ENCODE data around the gene SENP3.

Gene SENP3

GRCh38 chr17:7577327-7578199 is 15.8 kb downstream of the SENP3 start:
- DNase-seq (ENCODE audit: low read depth, low spot score): no peak

- DNase-seq (ENCODE audit: low read depth, low spot score): peak; percentile 50
These were observed 17.5 kb downstream of the SENP3 start, which contains the start of gene CD68 for GRCh38 chr17:7579001-7579833. CD68 (plus strand) TSS chr17:7579638; CDS start chr17:7579678, 40 bp downstream.

- DNase-seq (ENCODE audit: low read depth, low spot score): no peak
These were observed 18.3 kb downstream of the SENP3 start for GRCh38 chr17:7579834-7580603.

GRCh38 chr17:7580604-7581575 is 19.2 kb downstream of the SENP3 start:
- DNase-seq (ENCODE audit: low read depth, low spot score): no peak

- no peak for DNase-seq (ENCODE audit: low read depth, low spot score)
These were observed 20.9 kb downstream of the SENP3 start for GRCh38 chr17:7582396-7583252.

GRCh38 chr17:7583253-7584109 is 21.8 kb downstream of the SENP3 start, which contains the start of gene MPDU1:
MPDU1 (plus strand) TSS chr17:7583852; CDS start chr17:7583863, 11 bp downstream.
- peak; percentile 84 for DNase-seq (ENCODE audit: low read depth, low spot score)

GRCh38 chr17:7586673-7587419 is 25.1 kb downstream of the SENP3 start:
- no peak for DNase-seq (ENCODE audit: low read depth, low spot score)

GRCh38 chr17:7587420-7588151 is 25.9 kb downstream of the SENP3 start:
- no peak for DNase-seq (ENCODE audit: low read depth, low spot score)

- DNase-seq (ENCODE audit: low read depth, low spot score): no peak
These were observed 27.0 kb downstream of the SENP3 start for GRCh38 chr17:7588553-7589203.

- no peak for DNase-seq (ENCODE audit: low read depth, low spot score)
These were observed 27.6 kb downstream of the SENP3 start for GRCh38 chr17:7589204-7589868.

- DNase-seq (ENCODE audit: low read depth, low spot score): no peak
These were observed 28.4 kb downstream of the SENP3 start, which contains the start of gene SOX15 for GRCh38 chr17:7589891-7590691. SOX15 (minus strand) TSS chr17:7590094; CDS start chr17:7589676, 418 bp downstream.

GRCh38 chr17:7590743-7591142 is 29.0 kb downstream of the SENP3 start:
- DNase-seq (ENCODE audit: low read depth, low spot score): no peak

GRCh38 chr17:7591596-7591995 is 29.9 kb downstream of the SENP3 start:
- DNase-seq (ENCODE audit: low read depth, low spot score): no peak

- DNase-seq (ENCODE audit: low read depth, low spot score): no peak
These were observed 30.8 kb downstream of the SENP3 start for GRCh38 chr17:7592422-7593021.

- no peak for DNase-seq (ENCODE audit: low read depth, low spot score)
These were observed 31.6 kb downstream of the SENP3 start for GRCh38 chr17:7593296-7593695.
